Urothelium cell line (cell line): ENCODE results near the gene CDC34.

Experiments used
- DNase-seq: peaks from one replicate; pipeline ENCODE4 v3.0.0; 2011; ENCODE audit warnings: low spot score, mixed read lengths
- FAIRE-seq: peaks from 2 replicates; lab custom pipeline; 2011; peaks lifted over from hg19 to GRCh38; lab: Jason Lieb, UNC

The CDC34 gene

GRCh38 chr19:497491-497868 lies 34.1 kb upstream of the CDC34 start:
- no peak for DNase-seq
- FAIRE-seq = no peak

GRCh38 chr19:497869-498510 lies 33.6 kb upstream of the CDC34 start:
- no peak for DNase-seq

GRCh38 chr19:498511-498891 lies 33.1 kb upstream of the CDC34 start:
- DNase-seq (no peak), FAIRE-seq (no peak)

More at GRCh38 chr19:497869-498510, 33.6 kb upstream of the CDC34 start:
- no peak for FAIRE-seq

- no peak for FAIRE-seq
These were observed 32.5 kb upstream of the CDC34 start for GRCh38 chr19:498977-499623.

GRCh38 chr19:501646-502045 lies 29.9 kb upstream of the CDC34 start:
- FAIRE-seq (no peak), DNase-seq (no peak)

More at GRCh38 chr19:498977-499623, 32.5 kb upstream of the CDC34 start:
- DNase-seq = no peak

- DNase-seq = no peak
- FAIRE-seq = no peak
These were observed 26.9 kb upstream of the CDC34 start for GRCh38 chr19:504616-505015.

GRCh38 chr19:506404-507285 lies 24.9 kb upstream of the CDC34 start:
- DNase-seq = peak; percentile 93
- FAIRE-seq = no peak

GRCh38 chr19:507286-508203 lies 24.0 kb upstream of the CDC34 start, which contains the start of gene TPGS1:
Gene TPGS1 (plus strand): TSS chr19:507497. CDS start chr19:507507, 10 bp downstream.
- FAIRE-seq (no peak), DNase-seq (peak; percentile 76)

GRCh38 chr19:508204-509150 lies 23.1 kb upstream of the CDC34 start:
- DNase-seq = no peak
- no peak for FAIRE-seq

GRCh38 chr19:510606-511100 lies 20.9 kb upstream of the CDC34 start:
- peak; percentile 45 for DNase-seq
- FAIRE-seq = no peak

- no peak for DNase-seq
- no peak for FAIRE-seq
These were observed 20.3 kb upstream of the CDC34 start for GRCh38 chr19:511101-511851.

GRCh38 chr19:512547-513365 lies 18.8 kb upstream of the CDC34 start:
- FAIRE-seq (no peak), DNase-seq (no peak)

- no peak for DNase-seq
- FAIRE-seq = no peak
These were observed 18.0 kb upstream of the CDC34 start for GRCh38 chr19:513368-514165.

GRCh38 chr19:514166-514663 lies 17.3 kb upstream of the CDC34 start:
- no peak for FAIRE-seq

GRCh38 chr19:517721-518597 lies 13.6 kb upstream of the CDC34 start:
- FAIRE-seq = no peak
- DNase-seq = peak; percentile 29

More at GRCh38 chr19:514166-514663, 17.3 kb upstream of the CDC34 start:
- no peak for DNase-seq
